ENCODE results near the gene LDLRAD4.
"Not testable (repeated sequence)": the region's sequence is repeated elsewhere in the genome, so short reads cannot be mapped to it uniquely, and the experiment has no call there.

The LDLRAD4 gene

DNA sequence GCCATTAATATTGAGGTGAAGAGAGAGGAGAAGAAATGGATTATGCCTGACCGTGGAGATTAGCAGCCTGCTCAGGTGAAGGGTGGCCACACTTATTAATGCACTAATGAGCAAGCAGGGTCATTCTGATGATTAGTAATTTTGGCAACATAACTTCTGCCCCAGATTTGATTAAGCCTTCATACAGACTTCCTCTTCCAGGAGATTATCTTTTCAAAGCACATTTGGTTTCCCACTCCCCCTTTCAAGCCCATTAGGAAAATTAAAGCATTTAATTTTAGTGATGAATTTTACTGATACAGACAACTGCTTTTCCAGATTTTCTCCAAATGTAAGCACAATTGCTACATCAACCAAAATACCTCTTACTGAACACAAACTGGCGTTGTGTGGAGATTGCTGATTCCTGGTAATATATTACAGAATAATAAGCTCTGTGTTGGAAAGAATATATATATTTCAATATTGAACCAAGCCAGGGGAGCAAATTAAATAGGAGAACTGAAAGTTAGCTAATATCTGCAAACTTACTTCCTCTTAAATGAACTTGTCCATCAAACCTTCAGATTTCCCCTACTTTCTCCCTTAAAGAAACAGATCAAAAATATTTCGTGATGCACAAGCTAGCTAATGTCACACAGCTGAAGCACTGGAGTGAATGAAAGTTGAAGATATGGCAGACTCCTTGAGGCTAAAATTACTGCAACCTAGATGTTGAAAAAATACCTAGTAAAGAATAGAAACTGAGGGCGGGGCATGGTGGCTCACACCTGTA lies 367.0 kb downstream of the LDLRAD4 start:
- DNase-seq = no peak

DNA sequence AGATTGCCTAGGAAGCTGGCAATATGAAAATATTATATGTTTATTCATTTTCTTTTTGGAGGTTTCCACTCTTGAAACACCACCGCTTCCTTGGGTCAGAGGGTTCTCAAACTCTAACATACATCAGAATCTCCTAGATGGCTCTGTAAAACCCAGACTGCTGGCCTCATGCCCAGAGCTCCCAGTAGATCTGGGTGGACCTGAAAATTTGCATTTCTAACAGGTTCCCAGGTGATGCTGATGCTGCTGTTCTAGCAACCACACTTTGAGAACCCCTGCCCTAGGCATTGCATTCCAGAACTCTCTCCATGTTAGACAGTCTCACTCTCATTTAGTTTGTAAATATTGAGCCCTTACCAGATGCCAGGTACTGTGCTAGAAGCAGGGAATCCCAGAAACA lies 368.4 kb downstream of the LDLRAD4 start:
- peak; percentile 68 for DNase-seq

DNA sequence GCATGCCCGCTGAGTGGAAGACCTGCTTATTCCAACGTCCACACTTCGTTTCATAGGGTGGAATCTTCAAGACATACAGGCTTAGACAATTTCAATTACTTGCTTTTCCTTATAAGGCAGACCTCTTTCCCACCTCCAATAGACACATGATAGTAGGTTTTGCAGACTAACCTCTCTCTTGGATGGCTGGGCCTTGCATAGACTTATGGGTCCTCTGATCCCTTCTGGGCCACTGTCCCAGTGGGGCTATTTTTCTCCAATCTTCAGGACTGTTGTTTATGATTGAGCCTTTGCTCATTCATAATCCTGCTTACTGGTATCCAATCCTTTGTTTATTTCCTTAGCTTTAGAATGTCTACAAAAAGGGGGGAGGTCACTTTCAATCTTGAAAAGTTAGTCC lies 368.9 kb downstream of the LDLRAD4 start:
- DNase-seq = no peak

DNA sequence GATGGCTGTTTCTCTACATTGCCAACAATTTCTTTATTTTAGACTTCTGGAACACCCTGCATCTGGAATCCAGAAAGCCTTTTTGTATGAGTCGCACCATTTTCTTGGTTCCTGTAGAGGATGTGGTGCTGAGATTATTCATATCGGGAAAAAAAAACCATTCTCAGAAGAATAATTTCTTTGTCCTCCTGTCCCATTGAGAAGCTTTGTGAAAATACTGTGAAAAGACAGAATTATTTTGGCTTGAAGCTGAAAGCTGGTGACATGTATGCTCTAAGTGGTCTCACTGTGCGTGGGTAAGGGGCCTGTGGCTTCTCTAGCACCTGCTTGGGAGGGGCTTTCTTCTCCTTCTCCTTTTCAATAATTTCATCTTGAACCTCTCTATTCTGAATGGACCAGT lies 369.4 kb downstream of the LDLRAD4 start:
- DNase-seq = no peak

DNA sequence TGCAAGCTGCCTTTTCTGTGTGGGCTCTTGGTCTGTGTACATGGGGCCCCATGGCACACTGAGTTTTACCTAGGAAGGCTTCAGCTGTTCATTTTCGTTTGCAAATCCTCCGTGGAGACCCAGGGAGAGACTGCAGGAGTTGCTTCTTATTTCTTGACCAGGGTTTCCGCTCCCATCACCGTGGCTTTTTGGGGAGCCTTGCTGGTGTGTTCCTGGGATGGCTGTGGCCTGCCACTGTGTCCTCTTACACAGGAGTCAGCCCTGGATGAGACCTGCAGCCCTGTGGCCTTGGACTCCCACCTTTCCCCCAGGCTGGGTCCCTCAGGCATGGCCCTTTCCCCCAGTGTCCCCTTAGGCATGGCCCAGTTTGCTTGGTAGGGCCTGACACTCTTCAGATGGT lies 370.8 kb downstream of the LDLRAD4 start:
- no peak for DNase-seq

DNA sequence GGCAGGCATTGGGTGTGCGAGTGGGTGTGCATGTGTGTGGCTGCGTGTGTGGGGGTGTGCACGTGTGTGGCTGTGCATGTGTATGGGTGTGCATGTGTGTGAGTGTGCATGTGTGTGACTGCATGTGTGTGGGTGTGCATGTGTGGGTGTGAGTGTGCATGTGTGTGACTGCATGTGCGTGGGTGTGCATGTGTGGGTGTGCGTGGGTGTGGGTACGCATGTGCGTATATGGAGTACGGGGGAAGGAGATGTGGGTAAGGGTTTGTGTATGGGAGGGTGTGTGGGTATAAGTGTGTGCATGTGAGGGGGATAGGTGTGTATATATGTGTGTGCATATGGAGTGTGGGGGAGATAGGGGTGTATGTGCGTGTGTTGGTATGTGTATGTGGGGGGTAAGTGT lies 371.4 kb downstream of the LDLRAD4 start:
- no peak for DNase-seq

DNA sequence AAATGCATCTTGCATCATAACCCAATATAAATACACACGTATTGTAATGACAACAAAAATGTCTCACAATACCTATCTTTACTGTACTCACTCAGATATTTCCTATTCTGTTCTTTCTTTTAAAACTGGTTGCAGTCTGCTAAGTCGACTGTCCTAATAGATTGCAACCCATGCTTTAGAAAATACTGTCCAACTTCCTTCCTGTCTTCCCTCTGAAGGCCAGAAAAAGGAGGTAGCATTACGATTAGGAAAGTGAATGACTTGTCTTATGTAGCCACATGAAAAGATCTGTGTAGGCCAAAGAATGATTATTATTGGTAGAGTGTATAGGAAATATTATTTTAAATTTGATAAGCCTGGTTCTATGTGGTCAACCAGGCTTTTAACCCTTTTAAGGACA lies 373.7 kb downstream of the LDLRAD4 start:
- DNase-seq = no peak

DNA sequence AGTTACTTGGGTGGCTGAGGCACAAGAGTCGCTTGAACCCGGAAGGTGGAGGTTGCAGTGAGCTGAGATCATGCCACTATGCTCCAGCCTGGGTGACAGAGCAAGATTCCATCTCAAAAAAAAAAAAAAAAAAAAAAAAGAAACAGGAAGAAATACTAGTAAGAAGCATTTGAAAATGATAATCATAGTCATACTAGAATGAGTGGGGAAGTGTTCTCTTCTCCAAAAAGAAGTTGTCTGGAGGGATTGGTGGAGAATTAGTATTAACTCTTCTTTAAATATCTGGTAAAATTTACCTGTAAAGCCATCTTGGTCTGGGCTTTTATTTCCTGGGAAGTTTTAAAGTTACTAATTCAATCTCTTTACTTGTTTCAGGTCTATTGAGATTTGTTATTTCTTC lies 376.0 kb downstream of the LDLRAD4 start:
- DNase-seq = no peak

DNA sequence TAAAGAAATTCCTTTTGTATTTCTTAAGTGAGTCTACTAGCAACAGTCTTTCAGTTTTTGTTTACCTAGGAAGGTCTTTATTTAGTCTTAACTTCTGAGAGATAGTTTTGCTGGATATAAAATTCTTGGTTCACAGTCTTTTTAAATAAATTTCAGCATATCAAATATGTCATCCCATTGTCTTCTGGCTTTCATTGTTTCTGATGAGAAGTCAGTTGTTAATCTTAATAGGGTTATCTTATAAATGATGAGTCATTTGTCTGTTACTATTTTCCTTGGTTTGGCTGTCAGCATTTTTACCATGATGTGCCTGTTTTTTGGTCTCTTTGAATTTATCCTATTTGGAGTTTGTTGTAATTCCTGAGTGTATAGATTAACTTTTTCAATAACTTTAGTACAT lies 378.5 kb downstream of the LDLRAD4 start:
- no peak for DNase-seq

DNA sequence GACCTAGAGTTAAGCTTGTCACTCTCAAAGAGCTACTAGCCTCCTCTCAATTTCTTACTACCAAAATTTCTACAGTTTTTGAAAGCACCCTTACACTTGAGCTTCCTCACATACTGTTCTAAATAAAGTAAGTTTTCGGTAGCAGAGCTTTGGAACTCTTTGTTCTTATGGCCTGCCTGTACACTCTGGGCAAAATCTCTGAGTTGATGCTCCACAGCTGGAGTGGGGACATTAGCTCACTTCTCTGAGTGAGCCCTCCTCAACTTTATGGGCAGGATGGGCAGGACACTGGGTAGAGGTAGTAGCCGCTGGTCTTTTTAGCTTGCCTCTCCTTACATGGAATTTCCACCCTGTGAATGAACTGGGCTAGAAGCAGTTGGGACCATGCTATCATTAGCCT lies 380.0 kb downstream of the LDLRAD4 start:
- no peak for DNase-seq

DNA sequence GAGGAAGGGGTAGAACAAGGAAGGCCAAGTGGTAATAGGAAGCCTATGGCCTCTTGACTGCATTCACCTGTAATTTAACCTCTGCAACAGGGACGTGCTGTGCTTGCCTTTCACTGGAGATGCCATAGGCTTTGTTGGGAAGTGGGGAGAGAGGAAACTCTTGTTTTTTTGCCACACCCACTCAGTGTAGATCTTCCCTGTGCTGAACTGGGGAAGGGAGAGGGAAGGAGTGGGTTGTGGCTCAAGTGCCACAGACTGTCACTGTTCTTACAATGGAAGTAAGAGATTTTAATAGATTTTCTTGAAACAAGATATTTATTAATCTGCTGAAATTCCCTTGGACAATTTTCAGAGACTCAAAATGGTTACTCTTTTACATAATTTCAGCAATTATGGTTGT lies 380.5 kb downstream of the LDLRAD4 start:
- no peak for DNase-seq

DNA sequence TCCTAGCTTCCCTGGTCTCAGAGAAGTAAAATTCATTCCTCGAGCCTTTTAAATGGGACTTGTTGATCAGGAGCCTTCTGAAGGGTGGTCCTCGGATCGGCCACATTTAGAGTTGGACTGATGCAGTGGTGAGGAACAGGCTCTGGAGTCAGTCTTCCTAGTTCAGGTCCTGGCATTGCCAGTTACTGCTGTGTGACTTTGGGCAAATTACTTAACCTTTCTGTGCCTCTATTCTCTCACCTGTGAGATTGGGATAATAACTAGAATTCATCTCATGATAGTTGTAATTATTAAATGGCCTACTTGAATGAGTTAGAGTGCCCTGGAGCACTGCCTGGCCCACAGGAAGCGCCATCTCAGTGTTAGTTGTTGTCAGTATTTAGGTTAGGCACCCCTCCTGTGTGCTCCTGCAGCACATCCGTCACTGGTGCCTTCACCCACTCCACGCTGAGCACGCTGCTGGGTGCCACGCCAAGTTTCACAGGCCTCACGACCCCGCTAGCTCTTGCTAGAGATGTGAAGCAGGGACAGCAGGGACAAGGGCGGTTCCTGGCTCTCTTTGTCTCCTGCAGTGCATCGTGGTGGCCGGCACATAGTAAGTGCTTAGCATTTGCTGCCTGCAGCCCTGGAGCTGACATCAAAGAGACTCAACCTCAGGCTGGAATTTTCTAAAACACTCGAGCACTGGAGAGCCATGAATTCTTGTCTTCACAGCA lies 384.9 kb downstream of the LDLRAD4 start:
- no peak for DNase-seq

DNA sequence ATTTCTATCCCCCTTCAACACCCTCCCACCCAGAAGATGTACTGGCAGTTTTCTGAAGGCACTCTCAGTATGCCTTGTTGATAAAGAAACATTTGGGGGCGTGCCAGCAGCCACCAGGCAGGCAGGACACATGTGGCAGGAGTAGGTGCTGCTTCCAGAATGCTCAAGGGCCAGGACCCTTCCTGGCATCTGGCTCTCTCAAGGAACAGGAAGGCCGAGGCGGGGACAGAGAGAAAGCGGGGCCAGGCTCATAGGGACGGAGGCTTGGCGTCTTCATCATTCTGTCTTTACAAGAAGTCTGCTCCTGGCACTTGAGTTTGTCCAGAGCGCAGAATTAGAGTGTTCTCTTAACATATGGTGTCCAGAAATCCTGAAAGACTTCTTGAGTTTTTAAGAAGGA lies 386.2 kb downstream of the LDLRAD4 start:
- DNase-seq = no peak

DNA sequence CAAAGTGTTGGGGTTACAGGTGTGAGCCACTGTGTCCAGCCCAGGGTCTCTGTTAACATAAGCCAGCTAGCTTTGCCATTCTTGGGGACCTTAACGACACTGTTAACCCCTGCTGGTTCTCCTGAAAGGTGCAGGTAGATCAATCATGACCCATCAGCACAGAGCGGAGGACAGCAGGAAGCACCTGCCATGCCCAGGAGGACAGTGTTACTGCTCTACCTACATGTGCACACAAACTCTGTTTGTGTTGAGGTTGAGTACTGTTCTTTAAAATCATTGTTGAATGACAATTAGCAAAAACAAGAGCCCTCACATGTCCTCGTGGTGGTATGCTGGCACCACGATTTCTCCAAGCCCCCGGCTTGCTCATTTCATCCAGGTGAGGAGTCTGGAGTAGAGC lies 386.9 kb downstream of the LDLRAD4 start:
- DNase-seq = no peak

DNA sequence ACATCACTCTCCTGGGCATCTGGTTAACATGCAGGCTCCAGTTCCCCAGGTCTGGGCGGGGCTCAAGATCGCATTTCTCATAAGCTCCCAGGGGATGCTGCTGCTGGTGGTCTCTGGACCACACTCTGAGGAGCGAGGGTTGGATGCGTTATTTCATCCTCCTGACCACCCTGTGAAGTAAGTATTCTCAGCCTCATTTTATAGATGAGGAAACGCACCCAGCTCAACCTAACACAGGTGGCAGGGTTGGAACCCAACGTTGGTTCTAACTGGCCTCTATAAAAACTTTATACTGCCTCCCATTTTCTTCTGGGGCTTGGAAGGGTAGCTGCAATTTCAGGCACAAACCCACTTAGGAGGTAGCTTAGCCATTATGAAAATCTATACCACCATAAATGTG lies 387.3 kb downstream of the LDLRAD4 start:
- no peak for DNase-seq

DNA sequence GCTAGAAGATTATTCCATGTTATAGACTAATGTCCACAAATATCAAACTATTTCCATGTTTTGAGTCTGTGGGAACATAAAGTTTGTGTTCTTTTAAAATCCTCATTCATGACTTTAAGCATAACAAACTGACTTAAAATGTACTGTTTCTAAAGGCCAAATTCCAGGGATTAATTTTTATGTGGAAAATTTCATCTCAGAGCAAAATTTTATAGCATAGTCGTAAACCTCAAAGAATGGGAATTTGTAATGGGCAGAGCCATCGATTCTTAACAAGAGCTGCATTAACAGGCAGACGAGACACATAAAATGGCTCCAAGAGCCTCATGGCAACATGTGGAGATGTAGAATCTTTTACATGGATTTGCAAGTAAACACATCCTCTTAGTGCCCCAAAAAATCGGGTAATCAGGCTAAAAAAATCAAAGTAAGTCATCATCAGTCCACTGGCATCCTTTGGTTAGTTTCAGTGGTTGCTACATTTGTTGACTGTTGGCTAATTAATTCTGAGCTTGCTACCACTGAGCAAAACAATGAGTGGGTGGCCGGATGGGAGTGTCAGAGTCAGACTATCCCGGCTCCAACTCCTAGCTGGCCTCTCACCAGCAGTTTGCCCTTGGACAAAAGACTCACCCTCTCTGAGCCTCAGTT lies 388.2 kb downstream of the LDLRAD4 start:
- DNase-seq = no peak

DNA sequence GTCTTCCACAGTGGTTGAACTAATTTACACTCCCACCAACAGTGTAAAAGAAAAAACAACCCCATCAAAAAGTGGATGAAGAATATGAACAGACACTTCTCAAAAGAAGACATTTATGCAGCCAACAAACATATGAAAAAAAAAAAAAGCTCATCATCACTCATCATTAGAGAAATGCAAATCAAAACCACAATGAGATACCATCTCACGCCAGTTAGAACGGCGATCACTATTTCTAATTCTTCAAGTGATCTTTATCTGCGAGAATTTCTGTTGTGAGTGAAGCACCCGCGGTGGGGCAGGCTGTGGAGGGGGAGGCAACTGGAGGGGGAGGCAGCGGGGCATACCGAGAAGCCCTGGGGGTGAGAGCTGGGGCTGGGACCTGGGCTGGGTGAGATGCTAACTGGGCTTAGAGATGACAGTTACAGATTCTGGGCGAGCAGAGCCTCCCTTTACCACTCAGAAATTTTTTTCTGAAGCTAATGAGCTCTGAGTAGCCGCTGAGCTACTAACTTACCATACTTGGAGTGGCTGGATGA lies 389.5 kb downstream of the LDLRAD4 start:
- DNase-seq = not testable (repeated sequence)

DNA sequence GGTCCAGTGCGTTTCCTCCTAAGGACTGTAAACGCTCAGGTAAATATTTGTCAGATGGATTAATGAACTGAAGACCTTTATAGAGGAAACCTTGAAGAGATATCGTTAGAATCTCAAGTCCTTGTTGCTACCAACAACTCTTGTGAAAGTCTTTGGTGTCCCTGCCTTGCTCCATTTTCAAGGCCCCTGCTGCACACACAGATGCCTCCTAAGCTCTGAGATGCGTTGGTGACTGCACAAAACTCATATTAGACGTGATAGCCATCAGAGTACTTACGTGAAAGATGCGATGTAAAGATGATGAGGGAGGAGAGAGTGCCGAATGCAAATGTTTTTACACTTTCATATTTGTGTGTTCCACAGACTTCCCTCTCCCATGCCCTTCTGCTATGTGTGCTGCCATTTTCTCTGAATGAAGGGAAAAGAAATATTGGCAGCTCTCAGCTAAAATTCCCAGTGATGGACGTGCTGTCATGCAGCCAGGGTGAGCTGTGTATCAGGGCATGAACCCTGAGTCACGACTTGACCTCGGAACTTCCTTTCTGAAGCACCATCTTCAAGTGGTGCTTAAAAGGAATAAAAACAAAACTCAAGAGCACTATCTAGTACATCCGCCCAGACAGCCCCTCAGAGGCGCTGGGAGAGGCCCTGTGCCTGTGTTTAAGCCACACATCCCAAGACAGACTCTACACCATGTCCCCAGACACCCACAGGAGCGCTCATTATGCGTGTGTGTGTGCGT lies 390.4 kb downstream of the LDLRAD4 start:
- DNase-seq = no peak

DNA sequence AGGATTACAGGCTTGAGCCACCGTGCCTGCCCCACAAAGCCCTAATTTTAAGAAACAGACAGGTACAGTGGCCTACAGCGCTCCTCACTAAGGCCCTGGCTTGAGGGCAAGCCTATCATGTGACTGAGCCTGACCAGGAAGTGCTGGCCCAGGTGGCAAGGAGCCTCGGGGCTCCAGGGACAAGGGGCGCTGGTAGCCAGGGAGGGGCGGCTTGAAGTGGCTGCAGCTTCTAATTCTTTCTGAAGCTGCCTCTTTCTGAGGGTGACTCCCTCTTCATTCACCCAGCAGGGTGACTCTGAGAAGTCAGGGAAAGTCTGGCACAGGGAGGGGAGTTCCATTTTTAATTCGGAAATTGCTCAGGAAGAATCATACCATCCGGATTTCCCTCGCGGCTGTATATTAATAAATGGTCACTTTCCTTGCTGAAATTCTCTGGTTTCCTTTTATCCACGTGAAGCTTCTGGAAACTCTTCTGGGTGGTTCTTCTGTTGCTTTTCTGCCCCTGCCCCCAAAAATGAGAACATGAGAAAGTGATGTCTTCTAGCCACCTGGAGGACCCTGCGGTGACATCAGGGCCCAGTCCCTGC lies 392.1 kb downstream of the LDLRAD4 start:
- DNase-seq = no peak

DNA sequence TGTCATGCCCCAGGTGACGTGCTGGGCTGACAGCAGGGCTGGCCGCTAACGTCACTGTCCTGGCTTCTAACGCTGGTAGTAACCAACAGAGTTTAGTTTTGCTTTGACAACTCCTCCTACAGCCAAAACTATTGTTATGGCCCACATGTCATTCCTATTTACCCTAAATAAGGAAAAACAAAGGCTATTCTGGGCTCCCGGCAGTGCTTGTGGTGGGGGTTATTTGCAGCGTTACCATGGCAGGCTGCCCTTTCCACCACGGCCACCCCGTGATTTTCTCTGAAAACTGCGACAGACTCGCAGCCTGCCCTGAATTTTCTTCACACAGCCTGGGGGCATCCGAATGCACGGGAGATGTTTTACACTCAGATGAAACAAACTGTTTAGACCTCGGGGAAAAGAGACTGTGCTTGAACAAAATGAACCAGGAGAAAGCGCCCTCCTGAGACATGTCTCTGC lies 392.6 kb downstream of the LDLRAD4 start:
- DNase-seq = peak; percentile 52

DNA sequence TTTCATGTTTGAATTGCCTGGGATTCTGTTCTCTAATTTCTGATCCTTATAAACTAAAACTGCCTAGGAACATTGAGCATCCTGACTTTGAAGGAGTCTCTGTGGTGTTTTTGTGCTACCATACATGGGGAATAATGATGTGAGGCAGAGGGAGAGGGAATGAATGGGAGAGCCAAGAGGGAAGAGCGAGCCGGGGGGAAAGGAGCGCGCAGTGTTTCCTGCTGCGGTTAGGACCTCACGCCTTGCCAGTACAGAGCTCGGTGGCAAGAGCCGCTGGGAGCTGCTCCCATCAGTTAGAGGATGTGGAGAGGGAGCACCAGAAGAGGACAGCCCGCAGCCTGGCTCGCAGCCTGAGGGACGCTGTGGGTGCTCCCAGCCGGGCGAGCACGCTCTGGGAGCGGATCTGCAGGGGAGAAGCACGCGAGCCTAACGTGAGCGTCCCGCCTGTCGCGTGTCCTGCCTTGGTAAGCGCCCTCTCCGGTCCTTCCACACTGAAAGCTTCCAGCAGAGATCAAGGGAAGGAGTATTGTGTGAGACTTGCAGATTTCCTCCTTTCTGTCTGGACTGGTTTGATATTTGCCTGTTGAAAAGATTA lies 393.1 kb downstream of the LDLRAD4 start:
- DNase-seq = peak; percentile 48

Data from RPMI8226 (cell line).